GM19193 (cell line): ENCODE data around the gene CMTM1.

Source experiments
- POLR2A ChIP-seq: IDR thresholded peaks from 4 replicates; pipeline ENCODE4 v1.6.1; 2011; ENCODE audit not compliant: insufficient read depth, insufficient read length; ENCODE audit errors: extremely low read depth

Gene CMTM1

DNA sequence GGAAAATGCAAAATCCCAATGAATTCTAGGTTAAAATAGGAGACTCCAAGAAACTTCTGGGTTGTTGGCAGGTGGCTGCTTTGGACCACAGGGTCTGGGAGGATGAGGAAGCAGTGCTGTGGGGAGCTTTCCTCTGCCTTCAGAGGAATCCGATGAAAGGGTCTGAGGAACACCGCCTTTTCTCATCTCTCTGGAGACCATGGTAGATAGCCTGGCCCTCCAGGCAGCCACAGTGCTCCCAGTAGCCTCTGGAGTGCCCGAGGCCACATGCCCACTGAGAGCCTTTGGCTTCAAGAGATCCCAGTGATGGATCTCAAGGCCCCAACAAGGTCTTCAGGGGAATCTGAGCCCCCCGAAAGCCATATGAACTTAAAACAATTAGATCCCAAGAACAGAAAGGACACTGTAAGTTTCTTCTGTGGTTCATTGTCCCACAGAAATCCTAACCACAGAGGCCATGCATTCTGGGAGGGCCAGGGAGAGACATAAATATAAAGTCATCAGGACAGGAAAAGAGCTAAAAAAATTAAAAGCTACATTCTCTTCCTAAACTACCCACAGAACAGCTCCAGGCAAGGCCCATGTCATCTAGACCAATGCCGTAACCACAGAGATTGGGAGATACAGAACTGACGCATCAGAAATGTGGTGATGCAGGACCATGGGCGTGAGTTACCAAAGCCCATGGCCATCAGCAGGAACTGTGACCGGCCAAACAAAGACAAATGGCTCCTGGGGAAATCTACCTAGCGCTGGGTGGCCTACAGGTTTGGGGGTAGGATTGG is 40.7 kb upstream of the CMTM1 start:
- no peak for TF ChIP-seq POLR2A

DNA sequence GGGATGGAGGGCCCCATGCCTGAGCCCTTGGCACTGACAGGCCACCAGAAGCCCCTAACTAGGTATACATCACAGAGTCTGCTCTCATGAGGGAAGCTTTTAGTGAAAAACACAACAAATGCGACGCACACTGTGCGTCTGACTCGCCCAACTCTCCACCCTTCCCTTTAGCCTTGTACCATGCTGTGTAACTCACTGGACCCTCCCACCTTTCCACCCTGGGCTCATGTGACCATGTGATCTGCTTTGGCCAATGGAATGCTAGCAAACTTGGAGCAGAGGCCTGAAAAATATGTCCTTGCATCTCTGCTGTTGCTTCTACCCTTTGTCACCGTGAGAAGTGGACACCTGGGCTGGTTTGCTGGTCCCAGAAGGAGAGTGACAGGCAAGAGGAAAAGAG is 37.9 kb upstream of the CMTM1 start:
- no peak for TF ChIP-seq POLR2A

DNA sequence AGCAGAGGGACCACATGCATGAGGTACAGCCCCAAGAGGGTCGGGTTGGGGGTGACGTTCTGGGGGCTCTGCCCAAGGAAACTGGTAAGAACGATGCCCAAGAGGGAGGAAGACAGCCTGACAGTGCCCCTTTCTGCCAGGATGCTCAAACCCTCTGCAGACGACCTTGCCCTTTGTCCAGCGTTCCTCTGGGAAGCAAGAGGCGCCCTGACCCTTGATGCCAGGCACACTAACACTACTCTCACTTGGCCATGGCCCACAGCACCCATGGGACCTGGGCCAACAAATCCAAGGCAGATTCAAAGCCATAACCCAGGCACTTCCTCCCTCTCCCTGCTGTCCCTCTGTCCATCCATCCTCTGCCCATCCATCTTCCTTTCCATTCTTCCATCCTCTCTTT is 36.8 kb upstream of the CMTM1 start:
- no peak for TF ChIP-seq POLR2A

DNA sequence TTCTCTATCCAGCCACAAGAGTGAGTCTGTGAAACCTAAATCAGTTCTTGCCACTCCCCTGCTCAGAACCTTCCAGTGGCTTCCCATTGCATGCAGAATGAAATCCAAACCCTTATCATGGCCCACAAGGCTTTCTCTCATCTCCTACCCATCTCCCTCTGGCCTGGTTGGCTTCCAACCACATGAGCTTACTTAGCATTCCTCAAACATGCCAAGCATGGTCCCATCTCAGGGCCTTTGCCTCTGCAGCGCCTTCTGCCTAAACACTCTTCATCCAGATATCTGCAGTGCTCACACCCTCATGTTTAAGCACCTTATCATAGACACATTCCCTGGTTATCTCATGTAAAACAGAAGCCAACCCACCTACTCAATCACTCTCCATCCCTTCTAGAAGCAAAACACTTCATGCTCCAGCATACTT is 31.9 kb upstream of the CMTM1 start:
- TF ChIP-seq POLR2A, result no peak

DNA sequence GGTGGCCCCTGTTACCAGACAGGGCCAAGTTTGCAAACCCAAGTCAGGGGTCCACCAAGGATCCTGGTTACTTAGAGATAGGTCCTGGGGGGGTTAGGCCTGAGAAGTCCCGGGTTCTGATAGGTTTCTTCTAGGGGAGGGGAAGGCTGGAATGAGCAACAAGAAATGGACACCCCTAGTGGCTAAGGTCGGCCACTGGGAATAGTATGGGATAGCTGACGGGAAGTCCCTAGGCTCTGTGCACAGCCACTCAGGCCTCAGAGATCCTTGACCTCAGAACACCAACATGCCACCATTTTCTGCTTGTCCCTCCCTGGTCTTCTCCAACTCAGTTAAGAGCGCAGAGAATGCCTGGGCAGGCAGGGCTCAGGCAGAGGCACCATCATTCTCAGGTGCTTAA is 29.7 kb upstream of the CMTM1 start:
- TF ChIP-seq POLR2A, result no peak

DNA sequence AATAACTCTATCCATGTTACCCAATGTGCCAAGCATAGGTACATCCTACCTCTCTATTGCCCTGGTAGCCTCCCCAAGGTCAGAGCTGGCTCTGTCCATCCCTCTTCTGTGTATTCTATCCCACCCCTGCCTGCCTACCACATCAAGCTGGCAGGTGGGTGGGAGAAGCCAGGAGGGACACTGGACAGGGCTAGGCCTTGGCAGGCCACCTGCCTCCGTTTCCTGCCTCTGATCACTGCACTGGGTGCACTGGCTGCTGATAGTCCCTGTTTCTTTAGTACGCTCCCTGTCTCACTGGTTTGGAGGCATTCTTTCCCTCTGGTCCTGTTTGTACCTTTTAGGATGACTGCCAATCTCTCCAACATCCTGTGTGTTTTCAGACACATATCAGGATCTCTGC is 29.0 kb upstream of the CMTM1 start:
- TF ChIP-seq POLR2A, result no peak

DNA sequence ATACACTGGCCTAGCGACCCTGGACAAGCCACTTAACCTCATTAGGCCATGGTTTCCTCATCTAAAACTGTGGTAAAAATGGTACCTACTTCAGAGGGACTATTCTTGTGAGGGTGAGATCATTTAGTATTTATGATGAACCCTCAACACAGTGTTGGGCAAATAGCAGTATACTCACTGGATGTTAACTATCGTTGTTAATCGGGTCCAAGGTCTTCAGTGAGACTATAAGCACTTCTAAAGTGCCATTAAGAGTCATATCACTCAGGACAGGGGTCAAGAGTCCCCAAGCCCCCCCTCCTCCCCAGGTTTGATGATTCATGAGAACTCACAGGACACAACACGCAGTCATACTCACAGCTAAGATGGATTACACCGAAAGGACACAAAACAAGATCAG is 27.3 kb upstream of the CMTM1 start:
- no peak for TF ChIP-seq POLR2A

DNA sequence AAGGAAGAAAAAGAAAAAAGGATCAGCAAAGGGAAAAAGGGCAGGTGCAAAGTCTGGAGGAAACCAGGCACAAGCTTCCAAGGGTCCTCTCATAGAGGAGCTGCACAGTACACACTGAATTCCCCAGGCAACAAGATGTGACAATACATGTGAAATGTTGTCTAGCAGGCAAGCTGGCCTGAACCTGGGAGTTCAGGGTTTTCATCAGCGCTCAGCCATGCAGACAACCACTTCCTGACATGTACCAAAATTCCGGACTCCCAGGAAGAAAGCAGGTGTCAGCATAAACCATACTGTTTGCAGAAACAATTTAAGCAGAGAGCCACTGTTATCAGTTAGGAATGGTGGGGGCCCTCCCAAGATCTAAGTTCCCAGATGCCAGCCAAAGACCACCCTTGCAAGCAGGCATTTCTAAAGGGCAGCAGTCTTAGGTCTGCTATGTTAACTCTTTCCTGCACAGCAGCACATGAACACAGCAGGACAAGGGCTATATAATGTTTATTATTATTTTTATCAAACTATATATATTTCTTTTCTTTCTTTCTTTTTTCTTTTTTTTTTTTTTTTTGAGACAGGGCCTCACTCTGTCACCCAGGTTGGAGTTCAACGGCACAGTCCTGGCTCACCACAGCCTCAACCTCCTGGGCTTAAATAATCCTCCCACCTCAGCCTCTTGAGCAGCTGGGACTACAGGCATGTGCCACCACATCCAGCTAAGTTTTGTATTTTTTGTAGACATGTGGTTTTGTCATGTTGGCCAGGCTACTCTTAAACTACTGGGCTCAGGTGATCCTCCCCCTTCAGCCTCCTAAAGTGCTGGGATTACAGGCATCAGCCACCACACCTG is 26.4 kb upstream of the CMTM1 start:
- no peak for TF ChIP-seq POLR2A

DNA sequence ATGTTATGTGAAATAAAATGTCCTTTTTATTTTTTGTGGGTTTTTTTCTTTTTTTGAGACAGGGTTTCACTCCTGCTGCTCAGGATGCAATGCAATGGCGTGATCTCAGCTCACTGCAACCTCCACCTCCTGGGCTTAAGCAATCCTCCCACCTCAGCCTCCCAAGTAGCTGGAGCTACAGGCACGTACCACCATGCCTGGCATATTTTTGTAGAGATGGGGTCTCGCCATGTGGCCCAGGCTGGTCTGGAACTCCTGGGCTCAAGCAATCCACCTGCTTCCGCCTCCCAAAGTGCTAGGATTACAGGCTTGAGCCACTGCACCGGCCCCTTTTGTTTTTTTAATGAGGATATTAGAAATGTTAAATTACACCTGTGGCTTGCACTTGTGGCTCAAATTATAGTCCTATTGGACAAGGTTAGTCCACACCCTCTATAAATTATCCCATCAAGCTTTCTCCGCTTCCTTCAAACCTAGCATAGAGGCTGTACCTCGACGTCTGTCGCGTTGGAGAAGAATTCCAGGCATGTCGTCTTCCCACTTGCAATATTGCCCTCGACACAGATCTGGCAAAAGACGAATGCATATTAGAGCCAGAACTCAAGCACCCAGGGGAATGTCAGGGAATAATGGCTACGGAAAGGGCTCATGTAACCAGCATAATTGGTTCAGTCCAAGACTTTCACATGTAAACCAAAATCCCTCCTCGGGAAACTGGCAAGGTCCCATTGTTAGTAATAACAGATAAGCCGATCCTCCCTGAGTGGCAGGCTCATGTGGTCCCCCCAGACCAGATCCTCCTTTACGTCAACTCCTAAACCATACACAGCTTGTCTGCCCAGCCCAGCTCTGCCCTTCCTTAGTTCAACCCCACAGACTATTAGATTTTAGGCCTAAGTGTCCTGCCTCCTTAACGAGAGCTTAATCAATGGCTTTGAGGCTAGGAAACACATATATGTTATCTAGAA is 24.6 kb upstream of the CMTM1 start:
- TF ChIP-seq POLR2A, result no peak

DNA sequence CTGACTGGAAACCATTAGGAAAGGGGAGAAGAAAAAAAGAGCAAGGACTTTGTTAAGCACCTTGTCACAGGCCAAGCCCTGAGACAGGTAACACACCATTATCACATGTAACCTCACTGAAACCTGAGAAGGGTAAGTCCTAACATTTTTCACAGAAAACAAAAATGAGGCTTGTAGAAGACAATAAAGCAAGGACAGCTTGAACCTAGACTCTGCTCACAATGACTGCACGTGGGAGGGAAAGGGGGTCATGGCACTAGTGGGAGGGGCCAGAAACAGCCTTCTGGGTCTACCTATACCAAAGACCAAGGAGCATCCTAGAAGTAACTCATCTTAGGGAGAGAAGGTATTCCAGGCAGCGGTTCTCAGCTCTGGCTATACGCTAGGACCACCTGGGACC is 23.8 kb upstream of the CMTM1 start:
- TF ChIP-seq POLR2A, result no peak

DNA sequence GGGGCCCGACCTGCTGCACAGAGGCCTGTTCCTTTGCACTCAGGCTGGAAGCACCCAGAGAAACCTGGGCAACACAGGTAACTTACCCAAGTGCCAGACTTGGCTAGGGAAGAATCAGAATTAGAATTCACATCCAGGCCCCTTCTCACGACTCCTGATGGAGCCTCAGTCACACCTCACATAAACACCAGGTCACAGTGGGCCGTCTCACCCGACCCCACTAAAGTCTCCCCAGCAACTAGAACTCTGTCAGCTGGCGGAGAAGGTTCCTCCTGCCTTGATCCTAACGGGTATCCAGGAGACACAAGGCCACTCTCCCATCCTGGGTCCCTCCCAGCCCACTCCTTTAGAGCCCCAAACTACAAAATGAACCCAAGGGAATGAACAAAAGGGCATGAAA is 22.7 kb upstream of the CMTM1 start:
- no peak for TF ChIP-seq POLR2A

DNA sequence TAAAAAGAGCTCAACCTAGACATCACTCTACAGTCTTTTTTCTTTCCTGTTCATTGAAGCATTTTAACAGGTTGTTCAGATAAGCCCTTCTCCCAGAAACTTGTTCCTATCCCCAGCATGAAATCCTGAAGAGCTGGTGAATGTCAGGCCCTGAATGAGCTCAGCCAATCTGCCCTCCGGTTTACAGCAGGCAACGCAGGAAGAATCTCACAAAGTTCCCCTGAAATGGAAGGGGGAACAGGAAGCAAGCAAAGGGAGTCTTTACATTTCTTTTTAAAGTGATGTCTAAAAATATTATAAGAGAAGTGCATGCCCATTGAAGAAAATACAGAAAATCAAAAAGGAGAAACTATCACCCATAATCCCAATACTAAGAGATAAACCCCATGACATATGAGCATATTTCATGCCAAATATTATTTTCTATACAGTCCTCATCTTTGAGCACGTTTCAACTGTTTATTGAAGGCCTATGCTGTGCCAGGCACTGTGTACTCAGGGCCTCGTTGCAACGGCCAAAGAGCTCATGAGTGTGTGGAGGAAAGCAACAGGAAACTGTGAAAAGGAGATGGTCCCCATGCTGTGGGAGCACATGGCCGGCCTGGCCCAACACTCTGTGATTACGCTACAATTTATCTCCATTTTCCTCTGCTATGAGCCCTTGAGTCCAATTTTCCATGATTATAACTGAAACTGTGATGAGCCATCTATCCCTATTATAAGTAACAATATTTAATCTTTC is 22.1 kb upstream of the CMTM1 start:
- TF ChIP-seq POLR2A, result no peak

DNA sequence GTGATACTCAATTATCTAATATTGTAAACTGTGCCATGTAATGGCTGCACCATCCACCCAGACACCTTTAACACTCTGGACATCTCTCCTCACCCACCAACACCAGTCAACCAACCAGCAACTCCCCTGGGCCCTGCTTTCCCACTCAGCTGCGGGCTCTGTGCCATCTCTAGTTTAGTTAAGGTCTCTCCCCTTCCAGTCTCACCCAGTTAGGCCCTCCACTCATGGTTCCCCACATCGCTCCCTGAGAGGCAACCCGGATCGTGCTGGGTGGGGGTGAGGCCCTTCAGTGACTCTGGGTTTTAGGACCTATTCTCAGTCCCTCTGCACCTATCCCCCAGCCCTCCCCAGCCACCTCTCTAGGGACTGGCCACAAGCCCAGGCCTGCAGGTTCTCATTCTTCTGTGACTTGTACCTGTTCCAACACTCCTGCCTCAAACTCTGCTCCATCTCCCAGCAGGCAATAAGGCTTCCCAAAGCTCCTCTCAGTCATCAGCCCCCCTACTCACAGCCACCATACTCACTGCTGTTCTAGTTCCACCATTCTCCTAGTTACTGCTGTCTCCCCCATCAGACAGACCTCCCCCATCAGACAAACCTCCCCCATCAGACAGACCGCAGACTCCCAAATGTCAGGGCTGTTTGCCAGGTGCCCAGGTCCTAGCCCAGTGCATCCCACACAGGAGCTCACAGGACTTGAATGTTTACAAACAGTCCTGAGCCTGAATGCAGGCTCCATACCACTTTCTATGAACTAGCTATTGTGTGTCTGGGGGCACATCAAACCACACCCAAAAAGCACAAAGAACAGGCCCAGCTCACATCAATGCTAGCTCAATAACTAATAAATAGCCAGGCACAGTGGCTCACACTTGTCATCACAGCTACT is 18.9 kb upstream of the CMTM1 start:
- no peak for TF ChIP-seq POLR2A

DNA sequence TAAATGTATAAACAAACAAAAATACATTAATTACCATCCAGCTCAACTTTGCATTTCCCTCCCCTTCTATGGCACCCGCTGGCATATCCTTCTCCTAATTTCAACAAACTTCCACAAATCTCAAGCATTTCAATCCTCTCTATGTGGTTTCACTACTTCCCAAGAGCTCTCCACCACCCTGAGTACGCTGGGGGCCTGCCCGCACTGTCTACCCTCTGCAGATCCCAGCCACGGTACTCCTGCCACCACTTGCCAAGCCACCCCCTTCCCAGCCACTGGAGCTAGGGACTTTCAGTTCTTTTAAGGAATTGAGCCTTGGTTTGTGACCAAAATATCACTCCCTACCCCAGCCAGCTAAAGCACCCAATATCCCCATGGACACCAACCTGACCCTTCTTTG is 18.2 kb upstream of the CMTM1 start:
- no peak for TF ChIP-seq POLR2A

DNA sequence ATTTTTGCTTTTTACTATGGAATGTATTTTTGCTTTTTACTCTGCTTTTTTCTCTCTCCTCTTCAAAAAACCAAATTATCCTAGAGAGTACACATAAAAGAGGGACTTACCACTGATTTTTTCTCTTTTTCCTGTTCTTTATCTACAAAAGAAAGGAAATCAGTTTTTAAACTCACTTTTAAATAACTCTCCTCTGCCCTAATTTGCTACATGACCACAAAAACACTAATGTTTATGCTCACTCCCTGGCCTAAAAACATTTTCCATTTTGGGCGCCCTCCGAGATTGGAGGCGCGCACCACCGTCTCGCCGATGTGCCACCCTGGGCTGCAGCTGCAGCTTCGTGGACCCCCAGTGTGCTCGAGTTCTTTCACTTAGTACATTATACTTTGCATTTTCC is 17.4 kb upstream of the CMTM1 start:
- TF ChIP-seq POLR2A, result no peak
